MM.1S (cell line): Measurements from ENCODE around the gene CNFN.

Experiments used
- EZH2 ChIP-seq: fragments of 300-600 bp; sonication (generic); optimal IDR thresholded peaks from 2 replicates; pipeline ENCODE3; 2017; ENCODE audit warnings: low read depth, mild to moderate bottlenecking, antibody characterized with exemption, low read length, mixed read lengths
- EZH2phosphoT487 ChIP-seq: fragments of 300-600 bp; sonication (generic); IDR thresholded peaks from 2 replicates; pipeline ENCODE4 v1.6.1; 2018; ENCODE audit warnings: antibody characterized with exemption, low read length
- TF ChIP-seq, protein P1 (sequence below): fragments of 300-600 bp; sonication (generic); IDR thresholded peaks from 2 replicates; pipeline ENCODE4 v1.5.1; 2016; ENCODE audit warnings: antibody characterized with exemption, low read length, mixed read lengths

- TF ChIP-seq, protein P1, sequence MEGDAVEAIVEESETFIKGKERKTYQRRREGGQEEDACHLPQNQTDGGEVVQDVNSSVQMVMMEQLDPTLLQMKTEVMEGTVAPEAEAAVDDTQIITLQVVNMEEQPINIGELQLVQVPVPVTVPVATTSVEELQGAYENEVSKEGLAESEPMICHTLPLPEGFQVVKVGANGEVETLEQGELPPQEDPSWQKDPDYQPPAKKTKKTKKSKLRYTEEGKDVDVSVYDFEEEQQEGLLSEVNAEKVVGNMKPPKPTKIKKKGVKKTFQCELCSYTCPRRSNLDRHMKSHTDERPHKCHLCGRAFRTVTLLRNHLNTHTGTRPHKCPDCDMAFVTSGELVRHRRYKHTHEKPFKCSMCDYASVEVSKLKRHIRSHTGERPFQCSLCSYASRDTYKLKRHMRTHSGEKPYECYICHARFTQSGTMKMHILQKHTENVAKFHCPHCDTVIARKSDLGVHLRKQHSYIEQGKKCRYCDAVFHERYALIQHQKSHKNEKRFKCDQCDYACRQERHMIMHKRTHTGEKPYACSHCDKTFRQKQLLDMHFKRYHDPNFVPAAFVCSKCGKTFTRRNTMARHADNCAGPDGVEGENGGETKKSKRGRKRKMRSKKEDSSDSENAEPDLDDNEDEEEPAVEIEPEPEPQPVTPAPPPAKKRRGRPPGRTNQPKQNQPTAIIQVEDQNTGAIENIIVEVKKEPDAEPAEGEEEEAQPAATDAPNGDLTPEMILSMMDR = no peak
- no peak for TF ChIP-seq EZH2
- TF ChIP-seq EZH2phosphoT487 = no peak
Measured at GRCh38 chr19:42423462-42424344, 33.6 kb upstream of the CNFN start.
